ENCODE measurements around the gene MICU1.
"Not testable (repeated sequence)": the region's sequence is repeated elsewhere in the genome, so short reads cannot be mapped to it uniquely, and the experiment has no call there.

The MICU1 gene

DNA sequence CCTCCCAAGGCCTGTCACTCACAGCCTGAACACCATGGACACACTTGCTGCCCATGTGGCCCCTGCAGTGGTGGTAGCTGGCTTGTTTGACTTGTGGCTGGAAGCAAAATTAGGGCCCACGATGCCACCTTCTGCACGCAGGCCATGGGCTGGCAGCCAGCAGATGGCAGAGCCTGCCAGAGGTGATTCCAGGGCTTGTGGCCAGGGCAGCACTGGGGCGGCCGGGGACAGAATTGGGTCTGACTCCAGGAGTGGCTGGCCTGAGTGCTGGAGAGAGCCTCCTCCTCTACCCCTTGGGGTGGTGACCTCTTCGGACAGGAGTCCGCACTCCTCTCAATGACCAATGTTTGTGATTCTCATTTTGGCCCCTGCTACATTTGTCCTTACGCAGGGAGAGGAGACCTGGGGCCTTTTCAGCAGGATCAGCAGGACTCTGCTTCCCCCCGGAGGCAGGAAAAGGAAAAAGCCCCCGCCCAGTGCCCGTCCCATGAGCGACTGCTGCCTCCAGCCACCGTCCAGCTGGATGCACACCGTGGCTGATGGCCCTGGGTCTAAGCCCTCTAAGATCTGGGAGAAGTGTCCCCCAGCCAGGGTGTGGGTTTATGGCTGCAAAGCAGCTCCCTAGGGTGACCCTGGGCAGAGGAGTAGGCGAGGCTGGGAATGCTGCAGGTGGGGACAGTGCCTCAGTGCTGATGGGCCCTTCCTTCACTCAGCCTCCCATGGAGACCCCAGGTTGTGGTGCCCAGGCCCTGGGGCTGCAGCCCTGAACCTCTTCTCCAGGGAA, 297.6 kb downstream of the MICU1 start:
- no peak for DNase-seq (ENCODE audit: low read depth)

DNA sequence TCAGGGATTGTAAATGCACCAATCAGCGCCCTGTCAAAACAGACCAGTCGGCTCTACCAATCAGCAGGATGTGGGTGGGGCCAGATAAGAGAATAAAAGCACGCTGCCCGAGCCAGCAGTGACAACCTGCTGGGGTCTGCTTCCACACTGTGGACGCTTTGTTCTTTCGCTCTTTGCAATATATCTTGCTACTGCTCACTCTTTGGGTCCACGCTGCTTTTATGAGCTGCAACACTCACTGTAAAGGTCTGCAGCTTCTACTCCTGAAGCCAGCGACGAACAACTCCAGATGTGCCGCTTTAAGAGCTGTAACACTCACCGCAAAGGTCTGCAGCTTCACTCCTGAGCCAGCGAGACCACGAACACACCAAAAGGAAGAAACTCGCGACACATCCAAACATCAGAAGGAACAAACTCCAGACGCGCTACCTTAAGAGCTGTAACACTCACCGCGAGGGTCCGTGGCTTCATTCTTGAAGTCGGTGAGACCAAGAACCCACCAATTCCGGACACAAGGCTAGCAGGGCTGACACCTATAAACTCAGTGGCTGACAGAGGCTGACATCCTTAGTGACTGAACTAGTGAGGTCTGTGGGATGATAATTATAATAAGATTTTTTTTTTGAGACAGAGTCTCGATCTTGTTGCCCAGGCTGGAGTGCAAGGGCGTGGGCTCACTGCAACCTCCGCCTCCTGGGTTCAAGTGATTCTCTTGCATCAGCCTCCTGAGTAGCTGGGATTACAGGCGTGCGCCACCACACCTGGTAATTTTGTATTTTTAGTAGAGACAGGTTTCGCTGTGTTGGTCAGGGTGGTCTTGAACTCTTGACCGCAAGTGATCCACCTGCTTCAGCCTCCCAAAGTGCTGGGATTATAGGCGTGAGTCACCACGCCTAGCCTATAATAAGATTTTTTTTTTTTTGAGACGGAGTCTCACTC, 298.9 kb downstream of the MICU1 start:
- DNase-seq (ENCODE audit: low read depth), result peak; percentile 30

GRCh38 chr10:72325243-72326175, 300.4 kb downstream of the MICU1 start:
- DNase-seq (ENCODE audit: low read depth), result not testable (repeated sequence)

- no peak for DNase-seq (ENCODE audit: low read depth)
Measured at GRCh38 chr10:72323771-72324191, 302.1 kb downstream of the MICU1 start.

DNA sequence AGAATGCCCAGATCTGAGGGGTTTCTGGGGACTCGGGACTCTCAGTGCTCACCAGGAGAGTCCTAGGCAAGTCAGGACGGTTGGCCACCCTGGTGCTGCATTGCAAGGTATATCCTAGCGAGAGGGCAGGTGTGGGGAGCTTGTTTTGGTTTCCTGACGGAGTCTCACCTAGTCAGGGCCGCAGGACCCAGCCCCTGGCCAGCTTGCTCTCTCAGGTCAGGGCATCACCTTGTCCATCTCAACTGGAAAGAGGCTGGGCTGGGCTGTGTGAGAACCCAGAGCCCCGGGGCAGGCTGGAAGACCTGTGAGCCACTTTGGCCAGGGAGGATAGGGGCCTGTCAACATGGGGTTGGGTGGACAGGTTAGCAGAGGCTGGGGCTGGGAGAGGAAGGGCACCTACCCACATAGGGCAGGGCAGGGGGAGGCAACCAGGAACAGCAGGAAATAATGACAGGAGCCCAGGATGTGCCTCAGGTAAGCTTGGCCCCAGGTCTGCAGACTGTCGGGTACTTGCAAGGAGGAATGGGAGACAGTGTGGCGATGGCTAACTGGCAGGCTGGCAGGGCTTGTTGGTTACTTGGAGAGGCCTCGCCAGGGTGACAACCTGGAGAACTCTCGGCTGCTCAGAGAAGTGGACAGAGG, 302.6 kb downstream of the MICU1 start:
- DNase-seq (ENCODE audit: low read depth), result no peak

GRCh38 chr10:72322280-72323058, 303.4 kb downstream of the MICU1 start:
- peak; percentile 62 for DNase-seq (ENCODE audit: low read depth)

DNA sequence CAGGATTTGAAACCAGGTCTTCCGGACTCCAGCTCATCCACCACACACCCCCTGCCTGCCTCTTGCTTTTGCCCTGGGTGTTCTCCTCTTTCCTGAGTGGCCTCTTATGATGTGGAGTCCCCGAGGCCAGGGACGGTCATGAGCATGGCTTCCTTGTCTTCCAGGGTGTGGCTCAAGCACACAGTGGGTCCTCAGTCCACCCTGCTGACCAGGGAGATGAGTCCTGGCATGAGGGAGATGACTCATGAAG, 303.9 kb downstream of the MICU1 start:
- no peak for DNase-seq (ENCODE audit: low read depth)

DNA sequence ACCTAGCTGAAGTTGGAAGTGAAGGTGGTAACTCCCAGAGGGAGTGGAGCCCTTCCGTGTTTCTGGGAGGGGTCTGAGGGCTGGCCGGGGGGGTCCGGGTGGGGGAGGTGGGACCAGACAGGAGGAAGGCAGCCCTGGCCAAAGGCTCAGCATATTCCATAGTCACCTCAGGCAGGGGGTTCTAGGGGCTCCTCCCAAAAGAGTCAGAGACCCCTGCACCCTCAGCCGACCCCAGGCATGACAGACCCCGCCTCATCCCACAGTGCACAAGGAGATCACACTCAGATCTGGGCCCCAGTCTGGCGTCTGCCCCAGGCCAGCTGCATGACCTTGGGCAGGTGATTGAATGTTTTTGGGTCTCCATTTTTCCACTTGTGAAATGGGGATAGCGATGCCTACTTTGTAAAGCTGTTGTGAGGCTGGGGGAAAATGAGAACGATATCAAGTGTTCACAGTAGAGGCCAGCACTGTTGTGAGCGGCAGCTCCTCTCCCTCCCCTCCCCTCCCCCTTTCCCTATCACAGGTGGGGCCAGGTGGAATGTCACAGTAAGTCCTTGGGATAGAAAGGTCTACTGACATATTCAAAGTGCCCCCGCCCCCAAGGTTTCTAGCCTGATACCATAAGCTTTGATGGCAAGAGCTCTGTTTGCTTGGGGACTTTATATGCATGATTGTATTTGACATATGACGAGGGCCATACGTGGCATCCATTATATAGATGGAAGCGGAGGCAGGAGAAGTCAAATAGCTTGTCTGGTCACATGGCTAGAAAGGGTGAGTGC, 304.4 kb downstream of the MICU1 start:
- no peak for DNase-seq (ENCODE audit: low read depth)

GRCh38 chr10:72320676-72321247, 305.1 kb downstream of the MICU1 start:
- DNase-seq (ENCODE audit: low read depth), result peak; percentile 72

GRCh38 chr10:72319416-72320254, 306.2 kb downstream of the MICU1 start:
- DNase-seq (ENCODE audit: low read depth), result peak; percentile 77

DNA sequence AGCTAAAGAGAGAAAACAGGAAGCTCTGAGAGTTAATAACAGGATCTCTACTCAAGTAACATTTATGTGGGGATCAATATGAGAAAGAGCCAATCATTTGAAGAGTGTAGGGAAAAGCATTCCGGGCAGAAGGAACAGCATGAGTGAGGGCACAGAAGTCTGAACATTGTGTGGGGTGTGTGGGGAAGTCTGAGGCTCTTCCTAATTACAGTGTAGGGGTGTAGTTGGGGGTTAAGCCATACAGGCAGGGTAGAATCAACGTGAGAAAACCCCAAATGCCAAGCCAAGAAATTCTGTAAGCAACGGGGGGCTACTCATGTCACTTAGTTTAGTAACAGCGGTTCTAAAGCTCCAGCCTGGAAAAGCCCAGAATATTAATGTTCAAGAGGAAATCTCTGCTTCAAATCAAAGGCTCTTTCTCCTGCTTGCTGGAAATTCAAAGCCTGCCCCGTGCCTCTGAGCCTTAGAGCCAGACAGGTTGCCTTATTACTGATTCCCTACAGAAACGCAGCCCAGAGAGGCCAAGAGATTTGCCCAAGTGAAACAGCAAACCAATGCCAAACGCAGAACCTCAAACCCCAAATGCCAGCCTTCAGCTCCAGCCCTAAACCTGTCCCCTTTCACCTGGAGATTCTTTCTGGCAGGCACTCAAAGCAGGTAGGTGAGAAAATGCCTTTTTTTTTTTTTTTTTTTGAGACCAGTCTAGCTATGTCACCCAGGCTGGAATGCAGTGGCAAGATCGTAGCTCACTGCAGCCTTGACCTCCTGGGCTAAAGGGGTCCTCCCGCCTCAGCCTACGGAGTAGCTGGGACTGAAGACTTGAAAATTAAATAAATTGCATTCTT, 307.2 kb downstream of the MICU1 start:
- no peak for DNase-seq (ENCODE audit: low read depth)

Data from T-helper 22 cell (primary cell).